NCI-H82 treated with DMSO at 0.1 percent for 48 hours (cell line): ENCODE measurements around the gene DDTL.

ENCODE experiments used
- DNase-seq: peaks from one replicate; lab custom pipeline; 2025; ENCODE audit not compliant: unreplicated experiment; lab: John Stamatoyannopoulos, UW

DDTL gene

DNA sequence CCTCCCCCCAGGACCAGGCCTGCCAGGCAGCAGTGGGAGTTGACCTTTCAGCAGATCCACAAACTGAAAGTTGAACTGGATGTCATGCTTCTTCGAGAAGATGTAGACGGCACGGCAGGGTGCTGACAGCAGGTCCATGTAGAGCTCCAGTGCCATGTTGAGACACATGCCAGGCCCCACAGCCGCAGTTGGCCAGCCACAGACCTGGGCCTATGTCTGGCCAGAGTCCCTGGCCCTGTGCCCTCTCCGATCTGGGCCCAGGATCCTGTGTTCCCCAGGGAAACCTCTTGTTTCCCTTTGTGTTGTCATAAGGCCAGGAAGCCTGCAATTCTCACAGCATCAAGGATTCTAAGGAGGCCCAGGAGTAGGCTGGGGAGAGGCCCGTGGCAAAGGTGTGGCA lies 38.5 kb downstream of the DDTL start, which contains the start of gene GSTT4:
GSTT4 (minus strand) TSS at position 253 of the 400 bp plus-strand sequence; CDS start at position 156, 97 bp downstream.
- DNase-seq: no peak

DNA sequence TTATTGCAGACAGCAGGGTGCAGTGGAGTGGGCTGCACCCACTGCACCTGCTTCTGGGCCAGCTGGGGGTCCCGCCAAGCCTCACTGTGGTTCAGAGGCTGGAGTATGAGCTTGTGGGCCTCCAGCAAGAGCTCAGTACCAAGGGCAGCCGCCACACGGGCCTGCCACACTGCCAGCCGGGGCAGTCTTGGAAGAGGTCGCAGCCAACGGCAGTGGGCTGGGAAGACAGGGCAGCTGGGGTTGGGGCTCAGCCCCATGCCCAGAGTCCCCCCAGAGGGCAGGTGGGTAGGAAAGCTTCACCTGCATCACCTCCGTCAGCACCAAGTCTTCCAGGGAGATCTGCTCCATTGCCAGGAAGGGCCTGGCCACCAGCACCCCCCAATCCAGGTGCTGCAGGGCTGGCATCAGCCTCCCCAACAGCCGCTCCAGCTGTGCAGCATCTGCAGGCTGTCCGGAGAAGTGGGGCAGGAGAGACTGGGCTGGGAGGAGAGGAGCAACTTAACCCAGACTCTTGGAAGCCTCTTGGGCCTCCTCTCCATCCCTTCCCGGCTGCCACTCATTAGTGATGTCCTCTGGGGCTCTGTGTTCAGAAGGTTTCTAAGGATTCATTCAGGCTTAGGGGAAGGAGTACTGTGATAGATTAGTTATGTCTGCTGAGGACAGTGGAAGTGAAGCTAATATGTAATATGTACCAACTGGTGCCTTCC lies 39.7 kb downstream of the DDTL start:
- no peak for DNase-seq

DNA sequence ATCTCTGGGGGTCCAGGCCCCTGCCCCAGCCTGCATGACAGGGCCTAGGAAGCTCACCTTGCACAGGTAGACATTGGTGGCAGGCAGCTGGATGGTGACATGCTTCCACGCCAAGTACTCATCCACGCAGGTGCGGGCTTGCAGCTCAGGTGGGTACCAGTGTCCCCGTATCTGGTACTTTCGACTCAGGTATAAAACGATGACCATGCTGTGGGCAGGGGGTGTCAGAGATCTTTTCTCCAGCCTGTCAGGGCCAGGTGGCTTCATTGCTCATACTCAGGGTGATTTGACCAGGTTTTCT lies 40.2 kb downstream of the DDTL start:
- no peak for DNase-seq

DNA sequence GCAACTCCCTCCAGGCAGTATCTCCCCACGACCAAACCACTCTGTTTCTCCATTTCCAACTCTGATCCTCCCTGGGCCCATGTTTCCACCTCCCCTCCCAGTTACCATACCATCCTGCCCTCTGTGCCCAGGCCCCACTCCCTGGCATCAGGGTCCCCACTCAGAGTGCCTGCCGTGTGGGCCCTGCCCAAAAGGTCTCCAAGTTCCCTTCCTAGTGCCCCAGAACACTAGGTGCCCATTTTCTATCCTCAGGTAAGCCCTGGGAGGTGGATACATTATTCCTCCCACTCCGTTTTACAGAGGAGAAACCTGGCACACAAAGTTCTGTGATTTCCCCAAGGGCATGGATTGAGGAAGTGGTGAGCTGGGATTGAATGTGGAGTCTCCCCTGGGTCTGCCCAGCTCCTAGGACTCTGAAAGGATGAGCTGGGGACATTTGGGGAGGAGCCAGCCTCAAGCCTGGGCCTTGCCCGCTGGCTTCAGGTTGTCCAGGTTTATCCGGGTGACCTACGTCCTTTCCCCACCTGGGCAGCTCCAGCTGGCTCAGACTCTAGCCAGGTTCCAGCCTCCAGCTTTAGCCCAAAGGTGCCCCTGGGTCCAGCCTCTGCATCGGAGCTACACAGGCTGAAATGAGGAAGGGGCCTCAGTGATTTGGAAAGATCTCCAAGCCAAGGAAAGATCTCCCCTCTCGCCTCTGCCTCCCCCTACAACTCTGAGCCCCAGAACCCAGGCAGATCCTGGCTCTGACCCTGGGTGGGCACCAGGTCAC lies 40.7 kb downstream of the DDTL start:
- DNase-seq: no peak

DNA sequence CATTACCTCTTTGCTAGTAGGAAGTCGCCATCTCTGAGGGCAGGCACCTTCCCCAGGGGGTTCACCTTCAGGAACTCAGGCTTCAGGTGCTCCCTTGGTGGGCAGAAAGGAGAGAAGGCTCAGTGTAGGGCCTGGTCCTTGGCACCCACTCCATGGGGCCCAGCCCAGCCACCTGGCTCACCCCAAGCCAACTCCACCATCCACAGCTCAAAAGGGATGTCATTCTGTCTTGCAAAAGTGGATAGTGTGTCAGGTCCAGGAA lies 41.3 kb downstream of the DDTL start:
- no peak for DNase-seq

DNA sequence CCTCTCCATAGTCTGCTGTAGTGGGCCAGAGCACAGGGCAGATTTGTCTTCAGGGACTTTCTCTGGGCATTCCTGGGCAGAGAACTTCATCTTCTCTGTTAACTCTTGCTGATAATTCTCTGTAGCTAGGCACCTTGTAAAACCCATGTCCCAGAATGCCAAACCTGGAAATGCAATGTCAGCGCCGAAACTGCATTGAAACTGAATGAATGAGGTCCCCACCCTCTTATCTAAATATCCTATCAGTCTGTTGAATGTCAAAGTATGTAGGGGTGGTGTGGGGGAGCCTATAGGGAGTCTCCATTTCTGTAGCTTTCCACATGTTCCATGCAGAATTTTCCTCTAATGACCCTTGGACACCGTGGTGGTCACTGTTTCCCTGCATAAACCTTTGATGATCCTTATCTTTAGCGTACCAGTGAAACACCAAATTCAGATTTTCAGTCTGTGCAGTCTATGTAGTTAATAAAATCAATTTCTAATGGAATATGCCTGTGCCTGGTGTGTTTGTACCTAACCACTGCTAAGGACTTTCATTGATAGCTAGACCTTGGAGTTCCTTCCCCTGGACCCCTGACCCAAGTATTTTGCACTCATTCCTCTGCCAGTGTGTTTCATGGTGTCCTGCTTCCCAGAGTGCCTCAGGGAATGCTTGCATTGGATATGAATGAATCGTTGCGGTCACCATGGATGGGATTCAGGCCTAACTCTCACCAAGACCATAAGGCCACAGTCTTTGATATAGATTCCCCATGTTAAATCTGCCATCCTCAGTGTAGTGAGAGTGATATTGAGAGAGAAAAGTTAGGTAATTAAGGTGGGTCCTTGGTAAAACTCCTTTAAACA lies 41.9 kb downstream of the DDTL start:
- no peak for DNase-seq

DNA sequence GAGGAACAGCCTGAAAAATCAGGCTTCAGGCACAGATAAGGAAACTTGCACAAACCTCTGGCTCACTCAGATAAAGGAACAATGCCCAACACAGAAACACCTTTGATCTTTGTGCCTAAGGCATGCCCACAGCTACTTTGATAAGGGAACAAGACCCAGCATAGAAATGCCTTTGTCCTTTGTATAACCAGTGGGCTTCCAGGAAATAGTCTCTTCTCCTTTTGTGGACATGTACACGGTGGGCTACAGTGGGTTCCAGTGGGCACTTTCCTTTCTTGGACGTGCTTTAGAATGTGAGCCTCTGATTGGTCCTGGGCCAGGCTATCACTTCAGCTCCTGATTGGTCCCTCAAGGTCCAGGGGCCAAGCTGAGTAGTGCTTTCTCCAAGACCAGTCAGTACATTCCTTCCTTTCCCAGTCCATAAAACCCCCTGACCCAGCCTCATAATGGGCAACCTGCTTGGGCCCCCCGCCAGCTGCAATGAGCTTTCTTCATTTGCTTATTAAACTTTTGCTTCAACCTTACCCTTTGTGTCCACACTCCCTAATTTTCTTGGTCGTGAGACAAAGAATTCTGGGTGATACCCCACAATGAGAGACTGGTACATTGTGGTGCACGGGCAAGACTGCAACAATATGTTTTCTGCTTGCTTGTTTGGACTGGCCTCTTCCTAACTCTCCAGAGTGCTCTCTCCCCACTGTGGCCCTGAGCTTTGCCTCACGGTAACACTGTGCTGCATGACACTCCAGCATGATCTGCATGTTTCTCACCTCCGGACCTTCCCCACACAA lies 42.7 kb downstream of the DDTL start:
- no peak for DNase-seq

DNA sequence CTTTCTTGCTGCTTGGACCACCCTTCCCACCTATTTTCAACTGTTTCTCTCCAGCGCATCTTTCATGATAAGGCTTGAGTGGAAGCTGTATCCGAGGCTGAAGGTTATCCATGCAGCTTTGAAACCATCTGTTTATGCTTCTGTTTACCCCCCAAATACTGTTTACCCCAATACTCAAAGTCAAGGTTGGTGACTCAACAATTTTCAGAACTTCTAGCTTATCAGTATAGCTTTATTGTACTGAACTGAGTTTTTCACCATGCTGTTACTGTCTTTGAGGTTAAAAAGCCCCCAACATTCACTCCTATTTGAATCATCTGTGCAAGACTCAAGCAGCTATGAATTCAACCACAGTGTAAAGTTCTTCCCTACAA lies 43.3 kb downstream of the DDTL start:
- no peak for DNase-seq

DNA sequence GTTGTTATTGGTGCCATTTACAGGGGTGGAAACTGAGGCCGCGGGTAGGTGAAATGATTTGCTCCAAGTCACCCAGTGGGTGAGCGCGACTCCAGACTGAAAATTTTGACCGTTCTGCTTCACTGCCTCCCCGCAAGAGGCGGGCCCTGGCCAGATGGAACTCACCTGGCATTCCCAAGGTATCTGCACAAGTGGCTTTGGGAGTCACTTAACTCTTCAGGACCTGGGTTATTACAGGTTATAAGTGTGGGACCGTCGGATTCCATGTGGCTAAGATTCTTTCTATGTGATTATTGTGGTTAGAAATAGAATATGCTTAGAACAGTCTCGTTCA lies 45.0 kb downstream of the DDTL start:
- no peak for DNase-seq

DNA sequence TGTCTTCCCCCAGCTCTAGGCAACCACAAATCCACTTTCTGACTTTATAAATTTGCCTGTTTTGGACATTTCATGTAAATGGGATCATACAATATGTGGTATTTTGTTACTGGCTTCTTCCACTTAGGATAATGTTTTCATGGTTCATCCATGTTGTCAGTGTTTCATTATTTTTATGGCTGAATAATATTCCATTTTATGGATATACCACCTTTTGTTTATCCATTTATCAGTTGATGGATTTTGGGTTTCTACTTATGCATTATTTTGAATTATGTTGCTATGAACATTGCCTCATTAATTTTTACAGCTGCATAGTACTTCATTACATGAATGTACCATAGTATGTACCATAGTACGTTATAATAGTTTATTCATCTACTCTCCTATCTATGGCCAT lies 49.5 kb downstream of the DDTL start:
- DNase-seq: no peak

DNA sequence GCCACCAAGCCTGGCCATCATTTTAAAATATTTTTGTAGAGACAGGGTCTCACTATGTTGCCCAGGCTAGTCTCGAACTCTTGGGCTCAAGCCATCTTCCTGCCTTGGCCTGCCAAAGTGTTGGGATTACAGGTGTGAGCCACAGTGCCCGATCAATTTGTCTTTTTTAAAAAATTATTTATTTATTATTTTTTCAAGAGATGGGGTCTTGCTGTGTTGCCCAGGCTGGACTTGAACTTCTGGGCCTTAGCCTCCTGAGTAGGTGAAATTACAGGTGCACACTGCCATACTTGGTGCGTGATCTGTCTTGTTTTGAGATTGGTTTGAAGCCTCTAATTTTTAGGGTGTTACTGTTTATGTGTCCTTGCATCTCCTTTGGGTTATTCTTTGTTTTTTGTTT lies 54.6 kb downstream of the DDTL start:
- DNase-seq: no peak
